HepG2 (cell line): ENCODE results near the gene AGRN. TPM values are rescaled to one million over a fixed set of nuclear protein-coding genes. Genes with fewer than 3 reads are reported as not detected.

Experiments used
- ARID2 ChIP-seq: sonication (generic); formaldehyde crosslinking; IDR thresholded peaks from 2 replicates; pipeline ENCODE4 v1.8.1; 2022; ENCODE audit warnings: mild to moderate bottlenecking, missing genetic modification reagents, borderline replicate concordance
- ATF1 ChIP-seq: IDR thresholded peaks from 2 replicates; pipeline ENCODE4 v1.6.1; 2016; ENCODE audit warnings: mild to moderate bottlenecking, control low read depth
- CHCHD3 ChIP-seq: sonication (generic); formaldehyde crosslinking; IDR thresholded peaks from 2 replicates; pipeline ENCODE4 v1.8.0; 2022; ENCODE audit warnings: mild to moderate bottlenecking, missing genetic modification reagents, moderate library complexity
- HDAC1 ChIP-seq: sonication (generic); formaldehyde crosslinking; IDR thresholded peaks from 2 replicates; pipeline ENCODE4 v1.5.1; 2020; ENCODE audit warnings: mild to moderate bottlenecking, missing genetic modification reagents
- IKZF4 ChIP-seq: sonication (generic); formaldehyde crosslinking; IDR thresholded peaks from 2 replicates; pipeline ENCODE4 v1.5.1; 2020; ENCODE audit warnings: borderline replicate concordance, mild to moderate bottlenecking, low read depth, missing genetic modification reagents; ENCODE audit errors: not compliant biosample characterization
- IRX3 ChIP-seq: sonication (generic); formaldehyde crosslinking; IDR thresholded peaks from 2 replicates; pipeline ENCODE4 v1.8.1; 2023; ENCODE audit warnings: mild to moderate bottlenecking, low read depth, missing genetic modification reagents, borderline replicate concordance
- ISL2 ChIP-seq: sonication (generic); formaldehyde crosslinking; IDR thresholded peaks from 2 replicates; pipeline ENCODE4 v1.5.0; 2020; ENCODE audit warnings: missing genetic modification reagents
- ISX ChIP-seq: sonication (generic); formaldehyde crosslinking; conservative IDR thresholded peaks from 2 replicates; pipeline ENCODE4 v1.5.0; 2020; ENCODE audit warnings: missing genetic modification reagents
- KAT7 ChIP-seq: IDR thresholded peaks from 2 replicates; pipeline ENCODE4 v1.6.1; 2018; ENCODE audit warnings: borderline replicate concordance, missing compliant biosample characterization
- MAFK ChIP-seq, 2 experiments: IDR thresholded peaks in 1 of 2; conservative IDR thresholded peaks in 1 of 2; 2 replicates each; pipeline ENCODE4 v1.6.1; 2011; ENCODE audit warnings: improper control_type of control experiment in 2 of 2, low read length in 2 of 2
- NFE2L1 ChIP-seq: sonication (generic); formaldehyde crosslinking; IDR thresholded peaks from 2 replicates; pipeline ENCODE4 v1.4.0; 2020; ENCODE audit warnings: missing genetic modification reagents, mild to moderate bottlenecking, borderline replicate concordance
- POLR2G ChIP-seq: fragments of 200-400 bp; formaldehyde crosslinking; IDR thresholded peaks from 2 replicates; pipeline ENCODE4 v1.6.1; 2018; ENCODE audit warnings: mild to moderate bottlenecking, low read depth, low read length, moderate library complexity
- RCOR2 ChIP-seq: IDR thresholded peaks from 2 replicates; pipeline ENCODE4 v1.6.1; 2016; ENCODE audit warnings: missing biosample characterization, missing genetic modification reagents
- SNAPC2 ChIP-seq: sonication (generic); formaldehyde crosslinking; IDR thresholded peaks from 2 replicates; pipeline ENCODE4 v1.8.1; 2022; ENCODE audit warnings: mild to moderate bottlenecking, missing genetic modification reagents
- SP4 ChIP-seq: sonication (generic); formaldehyde crosslinking; IDR thresholded peaks from 2 replicates; pipeline ENCODE4 v1.8.1; 2023; ENCODE audit warnings: mild to moderate bottlenecking, missing genetic modification reagents
- SRSF4 ChIP-seq: fragments of 200-400 bp; formaldehyde crosslinking; IDR thresholded peaks from one replicate; pipeline ENCODE4 v1.6.1; 2018; ENCODE audit warnings: mild to moderate bottlenecking, low read depth, low read length, moderate library complexity; ENCODE audit not compliant: poor library complexity, severe bottlenecking
- STAG1 ChIP-seq: sonication (generic); formaldehyde crosslinking; IDR thresholded peaks from 2 replicates; pipeline ENCODE4 v1.4.0; 2020; ENCODE audit warnings: missing genetic modification reagents
- SUZ12 ChIP-seq: fragments of 150-350 bp; IDR thresholded peaks from 2 replicates; pipeline ENCODE4 v1.6.1; 2014; ENCODE audit warnings: low read depth, low read length
- ZBTB8A ChIP-seq: sonication (generic); formaldehyde crosslinking; IDR thresholded peaks from 2 replicates; pipeline ENCODE4 v1.4.0; 2020; ENCODE audit warnings: mild to moderate bottlenecking, low read depth, missing genetic modification reagents, borderline replicate concordance
- ZKSCAN8 ChIP-seq: IDR thresholded peaks from 2 replicates; pipeline ENCODE4 v1.6.1; 2016; ENCODE audit warnings: borderline replicate concordance, missing genetic modification reagents, missing compliant biosample characterization
- ZNF224 ChIP-seq: sonication (generic); formaldehyde crosslinking; IDR thresholded peaks from 2 replicates; pipeline ENCODE4 v1.5.0; 2020; ENCODE audit warnings: mild to moderate bottlenecking, missing genetic modification reagents
- ZNF766 ChIP-seq: sonication (generic); formaldehyde crosslinking; IDR thresholded peaks from 2 replicates; pipeline ENCODE4 v1.5.0; 2020; ENCODE audit warnings: missing genetic modification reagents, borderline replicate concordance
- ZSCAN31 ChIP-seq: sonication (generic); formaldehyde crosslinking; IDR thresholded peaks from 2 replicates; pipeline ENCODE4 v1.5.0; 2020; ENCODE audit warnings: low read depth, mild to moderate bottlenecking, missing genetic modification reagents
- polyA plus RNA-seq, 8 experiments: library from polyadenylated mRNA; depleted of rRNA in 3 of 8; stranded (reverse) in 7 of 8; unstranded in 1 of 8; fragments of >200 nt; fragmentation: Illumina TruSeq in 4 of 8; extraction: Trizol in 4 of 8; gene quantifications; 2 replicates each; pipeline versions ENCODE4 v1.2.1 to v1.2.3, GENCODE V29; 2011 to 2016; ENCODE audit warnings: low read depth in 4 of 8, missing spikeins in 1 of 8, mixed read lengths in 1 of 8; ENCODE audit not compliant: insufficient read depth in 1 of 8
- total RNA-seq, 5 experiments: library from RNA; depleted of rRNA; stranded (reverse); fragments of >200 nt; fragmentation: Illumina TruSeq; extraction: Trizol; gene quantifications; 2 replicates each; pipeline ENCODE4 v1.2.3, GENCODE V29; 2016; ENCODE audit warnings: low read depth in 1 of 5
- TF ChIP-seq, protein P1 (sequence below): sonication (generic); formaldehyde crosslinking; conservative IDR thresholded peaks from 2 replicates; pipeline ENCODE4 v1.4.0; 2020; ENCODE audit warnings: missing genetic modification reagents
- TF ChIP-seq, protein P2 (sequence below): sonication (generic); formaldehyde crosslinking; IDR thresholded peaks from 2 replicates; pipeline ENCODE4 v1.4.0; 2020; ENCODE audit warnings: missing genetic modification reagents

AGRN gene
- total and polyA plus RNA-seq, 2 of the 13 experiments (the other 11 are each of a cell fraction or from before 2014, with no cell fraction given), result 29.8 to 65.2 TPM

DNA sequence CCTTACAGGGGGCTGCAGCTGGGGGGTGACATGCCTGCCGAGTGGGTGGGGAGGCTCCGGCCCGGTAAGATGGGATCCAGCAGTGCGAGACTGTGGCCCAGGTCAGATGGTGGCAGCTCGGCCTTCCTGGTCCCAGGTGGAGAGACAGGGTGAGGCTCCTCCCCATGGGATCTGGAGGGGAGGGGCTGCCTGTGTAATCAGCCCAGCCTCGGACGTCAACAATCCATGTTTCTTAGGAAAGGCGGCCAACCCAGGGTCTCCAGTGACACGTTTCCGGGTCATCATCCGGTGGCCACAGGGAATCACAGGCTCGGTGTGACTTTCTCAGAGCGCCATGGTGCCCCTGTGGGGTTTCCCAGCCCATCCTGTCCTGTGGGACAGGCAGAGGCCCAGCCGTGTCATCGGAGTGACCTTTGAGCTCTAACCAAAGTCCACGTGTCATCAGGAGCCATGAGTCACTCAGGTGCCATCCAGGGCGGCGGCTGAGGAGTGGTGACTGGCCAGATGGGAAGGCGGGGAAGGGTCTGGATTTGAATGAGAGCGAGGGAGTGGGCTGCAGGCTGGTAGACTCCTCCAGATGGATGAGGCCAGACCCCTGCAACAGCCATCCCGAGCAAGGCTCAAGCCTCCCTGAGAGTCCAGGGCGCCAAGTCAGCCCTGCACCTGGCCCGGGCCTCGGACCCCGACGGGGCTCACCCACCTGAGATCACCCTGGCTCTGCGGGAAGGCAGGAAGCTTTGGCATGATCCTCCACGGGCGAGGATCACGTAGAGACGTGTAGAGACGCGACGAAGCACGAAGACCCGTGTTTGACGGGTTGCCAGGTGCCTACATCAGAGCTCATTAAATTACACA, 13.4 kb upstream of the AGRN start (continued):
- peak; percentile 78 for TF ChIP-seq SP4 (CRISPR knock-in tag)
- TF ChIP-seq ISX (CRISPR knock-in tag), result no peak
- TF ChIP-seq ARID2 (CRISPR knock-in tag), result no peak
- no peak for TF ChIP-seq ZBTB8A (CRISPR knock-in tag)
- peak; percentile 80; the same call in 1 of the 2 replicates for TF ChIP-seq ATF1
- TF ChIP-seq ZNF224 (CRISPR knock-in tag), result peak; percentile 79
- TF ChIP-seq, protein P1, sequence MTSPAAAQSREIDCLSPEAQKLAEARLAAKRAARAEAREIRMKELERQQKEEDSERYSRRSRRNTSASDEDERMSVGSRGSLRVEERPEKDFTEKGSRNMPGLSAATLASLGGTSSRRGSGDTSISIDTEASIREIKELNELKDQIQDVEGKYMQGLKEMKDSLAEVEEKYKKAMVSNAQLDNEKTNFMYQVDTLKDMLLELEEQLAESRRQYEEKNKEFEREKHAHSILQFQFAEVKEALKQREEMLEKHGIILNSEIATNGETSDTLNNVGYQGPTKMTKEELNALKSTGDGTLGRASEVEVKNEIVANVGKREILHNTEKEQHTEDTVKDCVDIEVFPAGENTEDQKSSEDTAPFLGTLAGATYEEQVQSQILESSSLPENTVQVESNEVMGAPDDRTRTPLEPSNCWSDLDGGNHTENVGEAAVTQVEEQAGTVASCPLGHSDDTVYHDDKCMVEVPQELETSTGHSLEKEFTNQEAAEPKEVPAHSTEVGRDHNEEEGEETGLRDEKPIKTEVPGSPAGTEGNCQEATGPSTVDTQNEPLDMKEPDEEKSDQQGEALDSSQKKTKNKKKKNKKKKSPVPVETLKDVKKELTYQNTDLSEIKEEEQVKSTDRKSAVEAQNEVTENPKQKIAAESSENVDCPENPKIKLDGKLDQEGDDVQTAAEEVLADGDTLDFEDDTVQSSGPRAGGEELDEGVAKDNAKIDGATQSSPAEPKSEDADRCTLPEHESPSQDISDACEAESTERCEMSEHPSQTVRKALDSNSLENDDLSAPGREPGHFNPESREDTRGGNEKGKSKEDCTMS (CRISPR knock-in tag), result no peak
- TF ChIP-seq SNAPC2 (CRISPR knock-in tag), result no peak
- TF ChIP-seq SUZ12, result no peak
- TF ChIP-seq, protein P2, sequence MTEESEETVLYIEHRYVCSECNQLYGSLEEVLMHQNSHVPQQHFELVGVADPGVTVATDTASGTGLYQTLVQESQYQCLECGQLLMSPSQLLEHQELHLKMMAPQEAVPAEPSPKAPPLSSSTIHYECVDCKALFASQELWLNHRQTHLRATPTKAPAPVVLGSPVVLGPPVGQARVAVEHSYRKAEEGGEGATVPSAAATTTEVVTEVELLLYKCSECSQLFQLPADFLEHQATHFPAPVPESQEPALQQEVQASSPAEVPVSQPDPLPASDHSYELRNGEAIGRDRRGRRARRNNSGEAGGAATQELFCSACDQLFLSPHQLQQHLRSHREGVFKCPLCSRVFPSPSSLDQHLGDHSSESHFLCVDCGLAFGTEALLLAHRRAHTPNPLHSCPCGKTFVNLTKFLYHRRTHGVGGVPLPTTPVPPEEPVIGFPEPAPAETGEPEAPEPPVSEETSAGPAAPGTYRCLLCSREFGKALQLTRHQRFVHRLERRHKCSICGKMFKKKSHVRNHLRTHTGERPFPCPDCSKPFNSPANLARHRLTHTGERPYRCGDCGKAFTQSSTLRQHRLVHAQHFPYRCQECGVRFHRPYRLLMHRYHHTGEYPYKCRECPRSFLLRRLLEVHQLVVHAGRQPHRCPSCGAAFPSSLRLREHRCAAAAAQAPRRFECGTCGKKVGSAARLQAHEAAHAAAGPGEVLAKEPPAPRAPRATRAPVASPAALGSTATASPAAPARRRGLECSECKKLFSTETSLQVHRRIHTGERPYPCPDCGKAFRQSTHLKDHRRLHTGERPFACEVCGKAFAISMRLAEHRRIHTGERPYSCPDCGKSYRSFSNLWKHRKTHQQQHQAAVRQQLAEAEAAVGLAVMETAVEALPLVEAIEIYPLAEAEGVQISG, result peak; percentile 85
- TF ChIP-seq CHCHD3, result no peak
- no peak for TF ChIP-seq SRSF4
- peak; percentile 81; the same call in 1 of the 2 replicates for TF ChIP-seq ISL2
- TF ChIP-seq ZSCAN31 (CRISPR knock-in tag), result no peak
- TF ChIP-seq HDAC1 (CRISPR knock-in tag), result peak; percentile 95
- peak; percentile 91; the same call in 1 of the 2 replicates for TF ChIP-seq ZNF766 (CRISPR knock-in tag)
- peak; percentile 89; the same call in 1 of the 2 replicates for TF ChIP-seq ZKSCAN8 (CRISPR knock-in tag)
- TF ChIP-seq KAT7 (CRISPR knock-in tag), result peak; percentile 62; the same call in 1 of the 2 replicates
- TF ChIP-seq STAG1 (CRISPR knock-in tag), result no peak
- peak; percentile 90 for TF ChIP-seq RCOR2 (CRISPR knock-in tag)
- TF ChIP-seq IRX3 (CRISPR knock-in tag), result no peak
- TF ChIP-seq MAFK (conservative IDR thresholded peaks at IDR 0.05 in 1 of 2, IDR thresholded peaks at IDR 0.05 in 1 of 2; ENCODE audit: low read length in 2 of 2), result no peak
- peak; percentile 86 for TF ChIP-seq POLR2G
- TF ChIP-seq IKZF4 (CRISPR knock-in tag), result peak; percentile 82
- TF ChIP-seq NFE2L1 (CRISPR knock-in tag), result 0 out of 2 replicates have a peak, but pooled peaks have one; percentile 34
